ENCODE results near the gene GTSE1. TPM values are rescaled to one million over a fixed set of nuclear protein-coding genes. Genes with fewer than 3 reads are reported as not detected.

GTSE1 gene
- polyA plus RNA-seq, 12 donors = 5.6 to 20.9 (median 9.9) TPM; not detected in 1

DNA sequence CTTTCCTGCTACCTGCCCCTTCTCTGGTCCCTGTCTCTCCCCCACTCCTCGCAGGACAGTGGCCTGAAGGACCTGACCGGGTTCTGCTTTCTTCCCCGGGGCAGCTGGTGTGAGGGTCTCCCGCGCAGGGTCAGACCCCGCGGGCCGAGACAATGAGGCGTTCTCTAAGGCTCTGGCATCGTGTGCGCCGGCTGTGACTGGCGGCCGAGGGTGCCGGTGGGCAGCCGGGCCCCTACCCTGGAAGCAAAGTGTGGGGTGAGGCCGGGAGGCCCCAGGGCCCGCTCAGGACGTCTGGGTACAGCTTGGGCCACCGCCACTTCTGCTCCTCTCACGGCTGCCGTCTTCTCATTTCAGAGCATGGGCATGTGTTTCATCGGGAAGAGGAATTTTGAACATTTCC is 55.1 kb downstream of the GTSE1 start:
- DNase-seq = no peak

- DNase-seq = no peak
Observed at GRCh38 chr22:46352276-46352675, 55.6 kb downstream of the GTSE1 start.

DNA sequence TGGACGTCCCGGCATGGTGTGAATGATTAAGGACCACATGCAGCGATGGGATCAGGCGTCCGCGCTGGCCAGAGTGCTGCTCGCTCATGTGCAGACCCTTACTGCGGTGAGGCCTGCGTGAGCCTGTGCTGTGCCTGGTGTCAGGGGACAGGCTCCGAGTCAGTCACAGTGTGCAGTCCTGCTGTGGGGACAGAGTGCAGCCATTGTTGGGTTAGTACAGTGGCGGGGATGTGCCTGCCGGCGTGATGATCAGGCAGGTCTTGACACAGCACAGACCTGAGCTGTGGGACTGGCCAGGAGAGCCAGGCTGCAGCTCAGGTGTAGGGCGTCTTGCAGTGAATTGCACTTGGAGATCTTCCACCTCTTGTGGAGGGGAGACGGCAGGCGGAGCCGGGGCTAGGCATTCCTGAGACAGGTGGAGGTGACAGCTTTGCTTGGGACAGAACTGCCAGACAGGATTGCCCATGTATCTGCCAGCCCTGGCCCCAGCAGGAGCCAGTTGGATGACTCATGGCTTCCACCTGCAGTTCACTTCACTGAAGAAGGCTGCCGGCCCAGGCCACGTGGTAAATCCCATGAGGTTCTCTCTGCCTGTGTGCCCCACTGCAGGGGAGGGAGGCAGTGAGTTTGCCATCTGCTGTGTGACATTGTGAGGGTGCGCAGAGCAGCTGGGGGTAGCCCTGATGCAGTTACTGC is 56.2 kb downstream of the GTSE1 start:
- no peak for DNase-seq

DNA sequence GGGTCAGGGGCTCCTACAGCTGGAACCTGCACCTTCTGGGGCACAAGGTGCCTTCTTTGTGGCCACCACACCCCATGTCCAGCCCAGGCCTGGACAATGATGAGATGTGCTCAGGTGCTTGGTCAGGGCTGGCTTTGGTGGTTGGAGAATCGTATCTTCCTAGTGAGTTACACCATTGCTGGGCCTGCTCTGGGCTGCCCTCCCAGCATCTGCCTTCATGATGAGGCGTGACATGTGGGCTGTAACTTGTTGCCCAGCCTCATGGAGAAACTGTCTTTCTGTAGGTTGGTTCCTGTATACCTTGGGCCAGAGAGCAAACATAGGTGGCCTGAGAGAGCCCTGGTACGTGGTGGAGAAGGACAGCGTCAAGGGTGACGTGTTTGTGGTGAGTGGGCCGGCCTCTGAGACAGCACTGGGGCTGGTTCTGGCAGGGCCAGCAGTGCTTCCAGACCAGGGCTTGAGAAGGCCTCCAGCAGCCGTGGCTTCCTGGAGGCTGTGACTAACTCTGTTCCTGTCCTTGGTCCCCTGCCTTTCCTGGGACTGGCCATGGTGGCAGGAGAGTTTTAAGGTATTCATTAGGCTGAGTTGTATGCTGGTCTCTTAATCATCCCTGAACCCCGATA is 56.9 kb downstream of the GTSE1 start:
- DNase-seq = no peak

GRCh38 chr22:46354176-46354992 is 57.7 kb downstream of the GTSE1 start:
- no peak for DNase-seq

DNA sequence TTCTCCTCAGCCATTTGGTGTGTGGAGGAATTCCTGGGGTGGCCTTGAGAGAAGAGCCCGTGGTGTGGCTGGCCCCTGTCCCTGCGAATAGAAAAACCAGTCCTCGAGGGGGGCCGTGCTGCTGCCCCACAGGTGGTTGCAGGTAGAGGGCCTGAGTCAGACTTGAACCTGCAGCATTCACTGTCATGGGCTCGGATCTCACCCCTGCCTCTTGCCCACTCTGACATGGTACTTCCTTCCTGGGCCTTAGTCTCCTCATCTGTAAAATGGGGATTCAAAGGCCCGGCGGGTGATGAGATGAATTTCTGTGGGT is 58.3 kb downstream of the GTSE1 start:
- no peak for DNase-seq

GRCh38 chr22:46355369-46355995 is 58.8 kb downstream of the GTSE1 start:
- peak; percentile 66 for DNase-seq

- no peak for DNase-seq
Observed at GRCh38 chr22:46355996-46356471, 59.4 kb downstream of the GTSE1 start.

DNA sequence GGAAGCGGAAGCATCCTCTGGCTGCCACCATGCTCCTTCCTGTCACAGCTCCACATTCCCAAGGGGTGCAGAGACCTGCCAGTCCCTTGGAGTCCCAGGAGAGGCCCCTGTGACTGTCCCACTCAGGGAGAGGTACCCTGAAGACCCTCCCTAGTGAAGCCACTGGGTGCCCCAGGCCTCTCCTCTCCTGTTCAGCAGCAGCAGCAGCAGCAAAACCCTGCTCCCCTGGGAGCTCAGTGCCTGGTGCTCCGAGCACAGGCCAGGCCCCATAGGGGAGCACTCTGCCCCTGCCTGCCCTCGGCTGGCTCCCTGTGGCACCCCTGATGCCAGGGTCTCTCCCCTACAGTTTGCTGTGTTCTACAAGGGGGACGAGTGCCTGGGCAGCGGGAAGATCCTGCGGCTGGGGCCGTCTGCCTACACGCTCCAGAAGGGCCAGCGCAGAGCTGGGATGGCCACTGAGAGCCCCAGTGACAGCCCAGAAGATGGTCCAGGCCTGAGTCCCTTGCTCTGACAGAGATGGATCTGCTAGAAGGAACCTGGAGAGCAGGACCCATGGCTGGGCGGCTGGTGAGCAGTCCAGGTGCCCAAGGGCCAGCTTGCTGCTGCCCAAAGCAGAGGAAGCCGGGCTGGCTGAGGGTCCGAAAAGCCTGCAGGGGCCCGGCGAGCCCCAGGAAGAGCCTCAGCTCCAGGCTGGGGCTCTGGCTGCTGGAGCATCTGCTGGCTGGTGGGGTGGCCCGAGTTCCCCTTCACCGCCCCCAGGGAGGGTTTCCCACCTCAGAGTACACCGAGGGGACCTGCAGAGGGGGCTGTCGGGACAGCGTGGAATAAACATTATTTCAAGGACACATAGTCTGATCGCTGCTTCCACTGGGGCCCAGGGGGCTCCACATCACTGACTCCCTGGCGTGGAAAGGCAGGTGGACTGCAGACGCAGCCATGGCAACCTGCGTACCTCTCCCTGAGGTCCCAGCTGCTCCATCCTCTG is 60.1 kb downstream of the GTSE1 start:
- no peak for DNase-seq

- no peak for DNase-seq
Observed at GRCh38 chr22:46357711-46358520, 61.2 kb downstream of the GTSE1 start.

DNA sequence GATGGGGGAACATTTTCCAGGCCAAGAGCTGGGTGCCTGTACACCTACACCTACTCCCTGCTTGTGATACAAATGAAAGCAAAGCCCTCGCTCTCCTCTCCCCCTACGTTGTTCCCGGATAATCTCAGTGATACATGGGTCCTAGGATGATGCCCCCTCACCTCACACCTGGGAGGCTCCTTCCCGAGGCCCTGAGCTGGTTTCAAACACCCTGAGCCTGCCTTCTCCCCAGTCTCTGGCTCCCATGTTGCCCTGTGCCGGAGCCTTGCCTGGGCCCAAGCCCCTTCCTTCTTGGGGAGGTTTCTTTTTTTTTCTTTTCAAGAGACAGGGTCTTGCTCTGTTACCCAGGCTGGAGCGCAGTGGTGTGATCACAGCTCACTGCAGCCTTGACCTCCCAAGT is 62.1 kb downstream of the GTSE1 start:
- DNase-seq = no peak

GRCh38 chr22:46359362-46359761 is 62.7 kb downstream of the GTSE1 start:
- DNase-seq = no peak

GRCh38 chr22:46360097-46360496 is 63.4 kb downstream of the GTSE1 start:
- no peak for DNase-seq

GRCh38 chr22:46360891-46361290 is 64.2 kb downstream of the GTSE1 start:
- DNase-seq = no peak

GRCh38 chr22:46361826-46362202 is 65.1 kb downstream of the GTSE1 start:
- no peak for DNase-seq

DNA sequence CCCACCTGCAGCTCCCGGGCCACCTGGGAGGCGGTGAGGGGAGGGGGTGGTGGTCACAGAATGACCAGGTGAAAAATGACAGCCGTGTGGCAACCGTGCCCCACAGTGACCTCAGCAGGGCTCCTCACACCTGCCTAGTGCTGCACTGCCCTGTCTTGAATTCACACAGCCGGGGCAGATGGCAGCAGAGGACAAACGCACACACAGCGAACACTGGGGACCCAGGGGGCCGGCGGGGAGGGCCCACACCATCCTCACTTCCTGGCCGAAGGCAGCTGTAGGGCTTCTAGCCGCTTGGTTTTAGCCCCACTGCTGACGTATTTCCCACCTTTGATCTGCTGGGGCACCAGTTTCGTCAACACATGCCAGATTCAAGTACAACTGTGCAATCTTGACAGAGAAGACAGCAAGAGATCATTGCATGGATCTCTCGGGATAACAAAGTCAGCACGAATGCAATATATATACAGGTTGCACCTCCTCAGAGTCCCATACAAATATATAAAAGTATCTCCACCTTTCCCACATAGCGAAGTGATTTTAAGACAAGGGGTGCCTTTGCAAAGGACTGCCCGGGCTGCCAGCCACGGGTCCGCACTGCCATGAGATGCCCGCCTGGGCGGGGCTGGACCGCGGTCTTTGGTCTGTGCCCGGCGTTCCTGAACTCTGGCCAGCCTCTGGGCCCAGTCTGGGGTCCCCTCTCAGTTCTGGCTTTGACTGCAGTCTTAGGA is 65.7 kb downstream of the GTSE1 start:
- DNase-seq = no peak

- no peak for DNase-seq
Observed at GRCh38 chr22:46362934-46363515, 66.4 kb downstream of the GTSE1 start.

DNA sequence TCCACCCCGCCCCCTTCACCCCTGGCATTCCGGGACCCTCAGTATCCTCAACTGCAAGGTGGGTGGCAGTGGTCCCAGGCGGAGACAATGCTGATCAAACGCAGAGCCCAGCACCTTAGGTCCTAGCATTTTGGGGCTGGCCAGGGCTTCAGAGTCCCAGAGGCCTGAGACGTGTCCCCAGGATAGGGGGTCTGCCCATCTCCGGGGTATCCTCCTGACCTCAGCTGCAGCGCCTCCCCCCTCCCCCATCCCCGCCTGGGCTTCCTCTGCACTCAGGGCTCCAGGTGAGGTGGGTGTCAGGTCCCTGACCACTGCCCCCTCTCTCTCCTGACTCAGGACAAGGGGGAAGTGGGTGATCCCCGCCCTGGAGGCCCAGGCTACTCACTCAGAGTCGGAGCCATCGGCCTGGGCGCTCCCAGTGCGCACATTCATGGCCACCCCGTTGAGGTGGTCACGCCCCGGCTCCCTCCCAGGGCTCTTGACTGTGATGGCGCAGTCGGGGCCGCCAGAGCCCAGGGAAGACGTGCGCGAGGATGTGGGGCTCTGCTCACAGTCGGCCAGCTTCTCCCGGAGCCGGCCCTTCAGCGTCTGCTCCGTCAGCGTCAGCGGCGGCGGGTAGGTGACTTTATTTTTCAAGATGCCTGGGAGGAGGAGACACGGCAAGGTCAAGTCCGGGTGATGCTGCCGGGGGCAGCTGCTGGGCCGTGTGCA is 67.1 kb downstream of the GTSE1 start:
- DNase-seq = no peak
